NB4 (cell line): ENCODE measurements around the gene IFTAP.

Experiments used
- DNase-seq: peaks from one replicate; pipeline ENCODE4 v3.0.0; 2010; ENCODE audit warnings: low read depth
- H3K4me3 ChIP-seq: one replicate; pipeline ENCODE4 v1.5.1; 2011; ENCODE audit warnings: mild to moderate bottlenecking, low read depth, low read length, moderate library complexity
- MYC ChIP-seq: IDR thresholded peaks from 2 replicates; pipeline ENCODE4 v1.6.1; 2011; ENCODE audit warnings: low read depth, low read length
- POLR2A ChIP-seq: IDR thresholded peaks from 2 replicates; pipeline ENCODE4 v1.6.1; 2011; ENCODE audit warnings: mild to moderate bottlenecking; ENCODE audit not compliant: insufficient read length; ENCODE audit errors: extremely low read depth
- TF ChIP-seq, protein P1 (sequence below): IDR thresholded peaks from one replicate; pipeline ENCODE4 v1.5.1; 2012; ENCODE audit warnings: low read depth, low read length
- TF ChIP-seq, protein P2 (sequence below): IDR thresholded peaks from 2 replicates; pipeline ENCODE4 v1.6.1; 2011; ENCODE audit warnings: low read depth, low read length

IFTAP gene

DNA sequence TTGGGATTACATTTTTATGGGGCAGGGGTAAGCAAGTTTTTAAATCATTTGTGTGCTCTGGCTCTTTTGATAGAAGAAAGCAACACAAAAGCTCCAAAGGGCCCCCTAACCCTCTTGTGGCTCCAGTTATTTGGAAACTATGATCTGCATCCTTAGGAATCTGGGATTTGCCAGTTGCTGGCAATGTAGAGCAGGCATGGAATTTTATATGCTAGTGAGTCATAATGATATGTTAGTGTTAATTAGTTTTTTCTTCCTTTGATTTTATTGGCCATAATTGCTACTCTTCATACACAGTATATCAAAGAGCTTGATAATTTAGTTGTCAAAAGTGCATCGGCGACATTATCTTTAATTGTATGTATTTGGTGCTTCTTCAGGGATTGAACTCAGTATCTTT is 16.4 kb upstream of the IFTAP start:
- no peak for DNase-seq
- no peak overlapping the region for H3K4me3 ChIP-seq
- TF ChIP-seq POLR2A: no peak
- no peak for TF ChIP-seq MYC
- TF ChIP-seq, protein P1, sequence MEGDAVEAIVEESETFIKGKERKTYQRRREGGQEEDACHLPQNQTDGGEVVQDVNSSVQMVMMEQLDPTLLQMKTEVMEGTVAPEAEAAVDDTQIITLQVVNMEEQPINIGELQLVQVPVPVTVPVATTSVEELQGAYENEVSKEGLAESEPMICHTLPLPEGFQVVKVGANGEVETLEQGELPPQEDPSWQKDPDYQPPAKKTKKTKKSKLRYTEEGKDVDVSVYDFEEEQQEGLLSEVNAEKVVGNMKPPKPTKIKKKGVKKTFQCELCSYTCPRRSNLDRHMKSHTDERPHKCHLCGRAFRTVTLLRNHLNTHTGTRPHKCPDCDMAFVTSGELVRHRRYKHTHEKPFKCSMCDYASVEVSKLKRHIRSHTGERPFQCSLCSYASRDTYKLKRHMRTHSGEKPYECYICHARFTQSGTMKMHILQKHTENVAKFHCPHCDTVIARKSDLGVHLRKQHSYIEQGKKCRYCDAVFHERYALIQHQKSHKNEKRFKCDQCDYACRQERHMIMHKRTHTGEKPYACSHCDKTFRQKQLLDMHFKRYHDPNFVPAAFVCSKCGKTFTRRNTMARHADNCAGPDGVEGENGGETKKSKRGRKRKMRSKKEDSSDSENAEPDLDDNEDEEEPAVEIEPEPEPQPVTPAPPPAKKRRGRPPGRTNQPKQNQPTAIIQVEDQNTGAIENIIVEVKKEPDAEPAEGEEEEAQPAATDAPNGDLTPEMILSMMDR: no peak
- TF ChIP-seq, protein P2, sequence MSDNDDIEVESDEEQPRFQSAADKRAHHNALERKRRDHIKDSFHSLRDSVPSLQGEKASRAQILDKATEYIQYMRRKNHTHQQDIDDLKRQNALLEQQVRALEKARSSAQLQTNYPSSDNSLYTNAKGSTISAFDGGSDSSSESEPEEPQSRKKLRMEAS: no peak

DNA sequence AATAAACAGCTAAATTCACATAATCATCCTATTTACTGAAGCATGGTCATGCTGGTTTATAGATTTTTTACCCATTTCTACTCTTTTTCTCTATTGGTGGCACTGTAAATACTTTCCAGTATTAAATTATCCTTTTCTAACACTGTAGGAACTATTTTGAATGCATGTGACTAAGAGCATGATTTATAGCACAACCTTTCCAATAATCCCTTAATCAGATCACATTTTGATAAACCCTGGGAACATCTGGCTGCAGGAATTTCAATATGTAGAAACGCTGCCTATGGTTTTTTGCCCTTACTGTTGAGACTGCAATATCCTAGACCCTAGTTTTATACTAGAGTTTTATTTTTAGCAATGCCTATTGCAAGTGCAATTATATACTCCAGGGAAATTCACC is 15.8 kb upstream of the IFTAP start:
- TF ChIP-seq MYC (no peak), POLR2A (no peak)
- TF ChIP-seq, protein P2: no peak
- no peak overlapping the region for H3K4me3 ChIP-seq

DNA sequence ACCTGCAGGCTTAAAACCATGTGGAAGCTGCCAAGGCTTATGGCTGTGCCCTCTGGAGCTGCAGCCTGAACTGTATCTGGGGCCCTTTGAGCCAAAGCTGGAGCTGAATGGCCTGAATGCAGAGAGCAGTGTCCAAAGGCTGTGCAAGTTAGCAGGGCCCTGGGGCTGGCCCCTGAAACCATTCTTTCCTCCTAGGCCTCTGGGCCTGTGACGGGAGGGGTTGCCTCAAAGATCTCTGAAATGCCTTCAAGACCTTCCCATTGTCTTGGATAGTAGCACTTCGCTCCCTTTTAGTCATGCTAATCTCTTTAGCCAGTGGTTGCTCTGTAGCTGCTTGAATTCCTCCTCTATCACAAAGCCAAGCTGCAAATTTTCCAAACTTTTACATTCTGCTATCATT is 12.8 kb upstream of the IFTAP start:
- H3K4me3 ChIP-seq: no peak overlapping the region
- DNase-seq: no peak
- TF ChIP-seq MYC (no peak), POLR2A (no peak)
- TF ChIP-seq, protein P2: no peak
- TF ChIP-seq, protein P1: no peak

More for the DNA sequence above, 15.8 kb upstream of the IFTAP start:
- no peak for DNase-seq

DNA sequence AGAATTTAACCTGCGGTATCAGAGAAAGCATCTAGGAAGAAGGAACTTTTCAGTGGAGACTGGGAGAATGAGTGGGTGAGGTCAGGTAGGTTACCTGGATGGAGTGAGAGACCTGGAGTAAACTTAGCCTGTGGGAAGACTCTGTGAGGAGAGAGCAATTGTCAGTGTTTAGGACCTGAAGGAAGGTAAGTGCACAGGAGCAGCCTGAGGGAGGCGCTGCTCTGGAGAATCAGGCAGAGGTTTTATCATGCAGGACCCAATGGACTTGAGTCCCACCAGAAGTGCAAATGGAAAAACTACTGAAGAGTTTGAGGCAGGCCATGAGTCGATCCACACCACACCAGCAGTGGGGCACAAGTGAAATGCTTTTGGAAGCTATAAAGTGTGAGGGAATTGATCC is 10.6 kb upstream of the IFTAP start:
- TF ChIP-seq, protein P1: no peak
- TF ChIP-seq MYC (no peak), POLR2A (no peak)
- TF ChIP-seq, protein P2: no peak
- no peak overlapping the region for H3K4me3 ChIP-seq
- DNase-seq: no peak

DNA sequence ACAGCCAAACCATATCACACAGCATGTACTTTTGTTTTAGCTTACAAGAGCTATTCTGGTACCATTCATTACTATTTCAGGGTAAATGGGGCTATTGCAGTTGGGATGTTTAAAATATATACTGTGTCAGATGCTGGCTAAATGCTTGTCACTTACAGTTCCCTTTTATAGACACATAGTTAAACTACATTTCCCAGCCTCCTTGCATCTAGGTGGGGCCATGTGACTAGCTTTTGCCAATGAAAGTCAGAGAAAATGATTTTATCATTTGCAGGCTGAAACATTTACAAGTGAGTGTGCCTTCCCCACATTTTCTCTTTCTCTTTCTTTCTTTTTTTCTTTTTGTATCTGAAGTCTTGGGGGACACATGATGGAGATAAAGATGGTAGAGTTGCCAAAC is 7.8 kb upstream of the IFTAP start:
- H3K4me3 ChIP-seq: no peak overlapping the region
- TF ChIP-seq, protein P1: no peak
- TF ChIP-seq, protein P2: 0 out of 2 replicates have a peak, but pooled peaks have one; percentile 22
- peak; percentile 8 for DNase-seq

DNA sequence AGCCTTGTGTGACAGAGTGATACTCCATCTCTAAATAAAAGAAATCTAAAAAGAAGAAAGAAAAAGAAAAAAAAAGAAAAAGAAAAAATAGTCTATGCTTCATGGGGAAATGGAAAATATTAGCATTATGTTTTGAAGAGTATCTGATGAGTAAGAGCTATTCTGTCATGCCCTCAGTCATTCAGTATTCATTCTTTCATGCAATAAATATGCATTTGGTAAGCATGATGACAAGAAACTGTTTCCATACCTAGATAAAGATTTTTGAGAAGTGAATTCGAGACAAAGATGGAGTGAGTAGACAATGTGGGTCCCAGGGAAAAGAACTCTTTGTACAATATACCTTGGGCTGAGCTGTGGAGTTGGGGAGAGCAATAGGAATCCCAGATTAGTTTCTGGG is 6.2 kb upstream of the IFTAP start:
- H3K4me3 ChIP-seq: no peak overlapping the region
- TF ChIP-seq, protein P2: no peak
- TF ChIP-seq MYC (no peak), POLR2A (no peak)
- TF ChIP-seq, protein P1: no peak
- no peak for DNase-seq
